HFFc6 (cell line): ENCODE data around the gene CELF4. TPM values are rescaled to one million over a fixed set of nuclear protein-coding genes. Genes with fewer than 3 reads are reported as not detected.

Source experiments
- DNase-seq: peaks from one replicate; pipeline ENCODE4 v3.0.0-alpha.2; 2018
- H3K27ac Mint-ChIP-seq: 2 replicates; pipeline ENCODE4 v1.8.0; 2020; ENCODE audit warnings: mild to moderate bottlenecking, mixed read lengths
- H3K27me3 Mint-ChIP-seq: 2 replicates; pipeline ENCODE4 v1.8.0; 2021; ENCODE audit warnings: mild to moderate bottlenecking, moderate library complexity, mixed read lengths; ENCODE audit not compliant: insufficient read depth
- H3K36me3 Mint-ChIP-seq: 2 replicates; pipeline ENCODE4 v1.8.0; 2021; ENCODE audit warnings: low read depth, mixed read lengths
- H3K4me1 Mint-ChIP-seq: 2 replicates; pipeline ENCODE4 v1.8.0; 2020; ENCODE audit warnings: low read depth, mixed read lengths
- H3K4me3 Mint-ChIP-seq: 2 replicates; pipeline ENCODE4 v1.8.0; 2020; ENCODE audit warnings: mild to moderate bottlenecking, moderate library complexity, mixed read lengths
- H3K9me3 Mint-ChIP-seq: 2 replicates; pipeline ENCODE4 v1.8.0; 2020; ENCODE audit warnings: mild to moderate bottlenecking, mixed read lengths
- total RNA-seq, 6 experiments: library from RNA; stranded (reverse); fragmentation: NEBNext Ultra II Directional; extraction: Animal tissue kit (Norgen Biotek cat#: 25700); gene quantifications; 2 replicates in 1 of 6; 3 replicates in 5 of 6; pipeline ENCODE4 v1.2.3, GENCODE V29; 2021
- TF ChIP-seq, protein P1 (sequence below): fragments of 200-600 bp; sonication (generic); IDR thresholded peaks from 2 replicates; pipeline ENCODE4 v1.5.0; 2021; ENCODE audit warnings: antibody characterized with exemption, mild to moderate bottlenecking

Gene CELF4
- total RNA-seq, 6 experiments from 2014 or later = not detected

GRCh38 chr18:37244618-37245017 is 321.0 kb downstream of the CELF4 start:
- Mint-ChIP-seq H3K27me3 (peaks cover 19% of the 10 kb centered on the region), H3K4me1 (no peaks in the 10 kb centered on the region), H3K9me3 (no peaks in the 10 kb centered on the region), H3K27ac (no peak overlapping the region), H3K4me3 (no peak overlapping the region), H3K36me3 (no peaks in the 10 kb centered on the region)
- no peak for DNase-seq
- TF ChIP-seq, protein P1, sequence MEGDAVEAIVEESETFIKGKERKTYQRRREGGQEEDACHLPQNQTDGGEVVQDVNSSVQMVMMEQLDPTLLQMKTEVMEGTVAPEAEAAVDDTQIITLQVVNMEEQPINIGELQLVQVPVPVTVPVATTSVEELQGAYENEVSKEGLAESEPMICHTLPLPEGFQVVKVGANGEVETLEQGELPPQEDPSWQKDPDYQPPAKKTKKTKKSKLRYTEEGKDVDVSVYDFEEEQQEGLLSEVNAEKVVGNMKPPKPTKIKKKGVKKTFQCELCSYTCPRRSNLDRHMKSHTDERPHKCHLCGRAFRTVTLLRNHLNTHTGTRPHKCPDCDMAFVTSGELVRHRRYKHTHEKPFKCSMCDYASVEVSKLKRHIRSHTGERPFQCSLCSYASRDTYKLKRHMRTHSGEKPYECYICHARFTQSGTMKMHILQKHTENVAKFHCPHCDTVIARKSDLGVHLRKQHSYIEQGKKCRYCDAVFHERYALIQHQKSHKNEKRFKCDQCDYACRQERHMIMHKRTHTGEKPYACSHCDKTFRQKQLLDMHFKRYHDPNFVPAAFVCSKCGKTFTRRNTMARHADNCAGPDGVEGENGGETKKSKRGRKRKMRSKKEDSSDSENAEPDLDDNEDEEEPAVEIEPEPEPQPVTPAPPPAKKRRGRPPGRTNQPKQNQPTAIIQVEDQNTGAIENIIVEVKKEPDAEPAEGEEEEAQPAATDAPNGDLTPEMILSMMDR = no peak

DNA sequence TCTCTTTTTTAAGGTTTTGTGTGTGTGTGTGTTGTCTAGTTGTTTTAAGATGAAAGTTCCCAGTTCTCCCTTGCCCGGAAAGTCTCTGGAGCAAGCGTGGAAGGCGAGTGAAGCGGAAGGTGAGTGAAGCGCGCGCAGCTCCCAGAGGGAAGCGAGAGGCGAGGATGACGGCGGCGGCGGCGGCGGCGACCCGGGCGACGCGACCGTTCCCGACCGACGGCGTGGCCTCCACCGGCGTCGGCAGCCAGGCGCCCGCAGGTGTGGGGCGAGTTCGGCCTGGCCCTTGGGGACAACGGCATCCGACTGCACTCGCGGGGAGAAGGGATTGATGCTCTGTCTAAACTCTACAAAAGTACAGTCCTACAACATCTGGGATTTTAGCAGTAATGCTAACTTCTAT is 321.9 kb downstream of the CELF4 start:
- DNase-seq = no peak
- H3K4me3 Mint-ChIP-seq = no peak overlapping the region
- H3K27me3 Mint-ChIP-seq = peaks cover 17% of the 10 kb centered on the region
- no peaks in the 10 kb centered on the region for H3K4me1 Mint-ChIP-seq
- no peak overlapping the region for H3K27ac Mint-ChIP-seq
- H3K36me3 Mint-ChIP-seq = no peaks in the 10 kb centered on the region
- H3K9me3 Mint-ChIP-seq = no peaks in the 10 kb centered on the region
- TF ChIP-seq, protein P1 = no peak

DNA sequence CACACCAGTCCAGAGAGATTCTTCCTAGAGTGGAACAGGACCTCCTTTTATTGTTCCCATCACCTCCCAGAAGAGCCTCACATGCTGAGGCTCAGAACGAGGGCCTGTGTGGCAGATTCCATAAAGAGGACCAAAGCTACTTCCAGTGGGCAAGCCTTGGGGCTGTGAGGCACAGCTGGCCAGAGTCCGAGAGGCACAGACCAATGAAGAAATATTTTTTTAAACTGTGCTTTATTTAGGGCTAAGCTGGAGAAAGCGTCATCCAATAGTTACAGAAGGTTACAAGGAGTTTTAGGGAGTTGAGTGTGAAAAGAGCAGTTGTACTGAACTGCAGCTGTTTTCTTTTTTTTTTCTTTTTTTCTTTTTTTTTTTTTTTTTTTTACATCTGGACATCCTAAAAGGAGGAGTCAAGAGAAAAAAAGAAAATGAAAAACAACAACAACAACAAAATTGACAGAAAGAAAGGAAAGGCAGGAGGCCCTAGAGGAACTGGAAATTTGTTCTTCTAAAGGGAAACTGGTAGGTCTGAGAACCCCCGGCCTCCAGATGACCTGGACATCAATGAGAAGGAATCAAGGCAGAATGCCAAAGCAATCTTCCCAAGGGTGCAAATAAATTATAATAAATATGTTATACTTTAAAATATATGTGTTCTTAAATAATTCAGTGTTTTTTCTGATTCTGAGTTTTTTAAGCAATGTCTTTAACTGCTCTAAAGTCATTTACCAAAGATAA is 322.6 kb downstream of the CELF4 start:
- DNase-seq = no peak
- TF ChIP-seq, protein P1 = no peak
- Mint-ChIP-seq H3K9me3 (no peaks in the 10 kb centered on the region), H3K27me3 (peaks cover 17% of the 10 kb centered on the region), H3K4me3 (no peak overlapping the region), H3K27ac (no peak overlapping the region), H3K4me1 (no peaks in the 10 kb centered on the region), H3K36me3 (no peaks in the 10 kb centered on the region)

DNA sequence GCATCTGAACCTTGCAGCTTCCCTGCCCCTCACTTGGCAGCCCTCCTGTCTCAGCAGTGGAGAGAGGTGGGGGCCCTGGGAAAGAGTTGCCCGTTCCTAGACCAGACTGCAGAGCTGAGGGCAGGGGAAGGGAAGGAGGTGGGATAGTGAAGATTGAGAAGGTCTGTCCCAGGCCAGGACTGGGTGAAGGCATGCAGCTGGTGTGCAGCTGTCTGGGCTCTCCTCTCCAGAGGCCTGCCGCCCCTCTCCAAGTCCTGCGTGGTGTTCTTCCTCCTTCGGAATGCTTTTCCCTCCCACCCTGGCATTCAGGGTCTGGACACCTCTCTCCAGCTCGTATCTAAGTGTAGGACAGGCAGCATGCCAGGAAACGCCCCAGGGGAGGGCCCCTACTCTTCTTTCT is 323.5 kb downstream of the CELF4 start:
- Mint-ChIP-seq H3K27me3 (peaks cover 17% of the 10 kb centered on the region), H3K4me3 (no peak overlapping the region), H3K27ac (no peak overlapping the region), H3K9me3 (no peaks in the 10 kb centered on the region), H3K36me3 (no peaks in the 10 kb centered on the region), H3K4me1 (no peaks in the 10 kb centered on the region)
- DNase-seq = no peak
- TF ChIP-seq, protein P1 = no peak

GRCh38 chr18:37238282-37239108 is 327.1 kb downstream of the CELF4 start:
- no peak overlapping the region for H3K4me3 Mint-ChIP-seq
- no peaks in the 10 kb centered on the region for H3K4me1 Mint-ChIP-seq
- no peaks in the 10 kb centered on the region for H3K36me3 Mint-ChIP-seq
- no peak overlapping the region for H3K27ac Mint-ChIP-seq
- peaks cover 11% of the 10 kb centered on the region for H3K27me3 Mint-ChIP-seq
- DNase-seq = no peak
- TF ChIP-seq, protein P1 = no peak
- H3K9me3 Mint-ChIP-seq = no peaks in the 10 kb centered on the region
